OCI-LY3 (cell line): ENCODE data around the gene SYT2.
"Not testable (repeated sequence)": the region's sequence is repeated elsewhere in the genome, so short reads cannot be mapped to it uniquely, and the experiment has no call there.

ENCODE experiments used
- H2AFZ ChIP-seq: fragments of 200-600, 300-600 bp; shearing (Covaris generic); 2 replicates; pipeline ENCODE4 v1.6.0; 2014; ENCODE audit warnings: antibody characterized with exemption, low read depth, low read length
- H3K27ac ChIP-seq: fragments of 200-600, 300-600 bp; sonication (generic); 2 replicates; pipeline ENCODE4 v1.5.1; 2014; ENCODE audit warnings: mild to moderate bottlenecking, low read length, moderate library complexity, mixed read lengths
- H3K27me3 ChIP-seq: fragments of 200-600, 300-600 bp; sonication (generic); 2 replicates; pipeline ENCODE4 v1.6.1; 2014; ENCODE audit warnings: low read depth, low read length, mixed read lengths
- H3K36me3 ChIP-seq: fragments of 200-600, 300-600 bp; sonication (generic); replicated peaks from 2 replicates; pipeline ENCODE3; 2014; ENCODE audit warnings: low read depth, low read length, mixed read lengths
- H3K4me1 ChIP-seq: fragments of 300-600, 200-600 bp; sonication (generic); 2 replicates; pipeline ENCODE4 v1.6.1; 2014; ENCODE audit warnings: low read length, mixed read lengths
- H3K4me2 ChIP-seq: fragments of 200-600, 300-600 bp; sonication (generic); 2 replicates; pipeline ENCODE4 v1.6.1; 2014; ENCODE audit warnings: low read length, mixed read lengths
- H3K4me3 ChIP-seq: fragments of 300-600, 200-600 bp; sonication (generic); 2 replicates; pipeline ENCODE4 v1.5.1; 2014; ENCODE audit warnings: antibody characterized with exemption, mild to moderate bottlenecking, low read length, moderate library complexity
- H3K79me2 ChIP-seq: fragments of 300-600, 200-600 bp; shearing (Covaris generic); 2 replicates; pipeline ENCODE4 v1.6.1; 2014; ENCODE audit warnings: mild to moderate bottlenecking, low read length, mixed read lengths
- H3K9ac ChIP-seq: fragments of 300-600, 200-600 bp; shearing (Covaris generic); 2 replicates; pipeline ENCODE4 v1.6.0; 2014; ENCODE audit warnings: mild to moderate bottlenecking, low read length, moderate library complexity
- H3K9me3 ChIP-seq: fragments of 200-600, 300-600 bp; shearing (Covaris generic); 2 replicates; pipeline ENCODE4 v1.6.1; 2014; ENCODE audit warnings: low read length, mixed read lengths; ENCODE audit not compliant: insufficient read depth
- H4K20me1 ChIP-seq: fragments of 200-600, 300-600 bp; sonication (generic); 2 replicates; pipeline ENCODE4 v1.6.1; 2016; ENCODE audit warnings: low read length, mixed read lengths; ENCODE audit not compliant: insufficient read depth
- EZH2phosphoT487 ChIP-seq: fragments of 200-600 bp; shearing (Covaris generic); IDR thresholded peaks from 2 replicates; pipeline ENCODE4 v1.6.1; 2018; ENCODE audit warnings: antibody characterized with exemption, mixed run types, low read depth
- TF ChIP-seq, protein P1 (sequence below): fragments of 200-600, 300-600 bp; sonication (generic); IDR thresholded peaks from 2 replicates; pipeline ENCODE4 v1.5.1; 2014; ENCODE audit warnings: antibody characterized with exemption, low read length, low read depth

Gene SYT2

DNA sequence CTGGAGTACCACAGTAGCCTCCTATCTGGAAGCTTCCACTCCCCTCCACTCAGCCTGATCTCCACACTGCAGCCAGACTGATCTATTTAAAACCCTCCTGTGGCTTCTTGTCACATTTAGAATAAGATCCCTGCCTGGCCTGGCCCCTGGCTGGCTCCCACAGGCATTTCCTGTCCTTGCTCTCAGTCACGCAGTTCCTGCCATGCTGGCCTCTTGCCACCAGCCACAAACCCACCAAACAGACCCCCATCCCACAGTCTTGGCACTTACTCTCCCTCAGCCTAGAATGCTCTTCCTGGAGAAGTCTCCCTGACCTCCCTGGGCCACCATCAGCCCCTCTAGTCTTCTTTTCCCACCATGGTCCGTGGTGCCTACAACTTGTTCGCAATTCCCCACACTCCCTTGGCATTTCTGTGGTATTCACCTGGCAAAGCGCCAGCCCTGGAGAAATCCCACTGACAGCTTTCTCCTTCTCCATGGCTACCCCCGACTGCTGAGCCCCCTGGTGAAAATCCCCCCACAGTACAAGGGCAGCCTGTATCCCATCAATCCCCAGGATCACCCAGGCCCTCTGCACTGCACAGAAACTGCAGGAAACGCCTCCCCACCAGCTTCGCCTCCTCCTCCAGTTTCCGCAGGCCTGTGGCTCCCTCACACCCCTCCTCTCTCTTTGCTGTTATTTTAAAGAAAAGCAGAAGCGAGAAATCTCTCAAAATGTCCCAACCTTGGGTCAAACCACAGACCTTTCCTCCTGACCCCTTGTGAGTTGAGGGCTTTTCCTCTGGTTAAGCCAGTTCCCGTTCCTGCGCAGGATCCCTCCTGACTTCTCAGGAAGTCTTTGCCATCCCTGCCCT is 94.5 kb downstream of the SYT2 start:
- H3K4me1 ChIP-seq: peaks cover 28% of the 10 kb centered on the region
- no peak for TF ChIP-seq EZH2phosphoT487
- no peak overlapping the region for H2AFZ ChIP-seq
- H3K9ac ChIP-seq: no peak overlapping the region
- H3K9me3 ChIP-seq: no peaks in the 10 kb centered on the region
- no peak overlapping the region for H3K27ac ChIP-seq
- H3K27me3 ChIP-seq: peaks cover 83% of the 10 kb centered on the region
- peak overlapping the region; percentile 63 for H3K4me2 ChIP-seq
- H3K4me3 ChIP-seq: peak overlapping the region; percentile 16
- H3K36me3 ChIP-seq: no peaks in the 10 kb centered on the region
- no peaks in the 10 kb centered on the region for H3K79me2 ChIP-seq
- peaks cover 60% of the 10 kb centered on the region for H4K20me1 ChIP-seq

DNA sequence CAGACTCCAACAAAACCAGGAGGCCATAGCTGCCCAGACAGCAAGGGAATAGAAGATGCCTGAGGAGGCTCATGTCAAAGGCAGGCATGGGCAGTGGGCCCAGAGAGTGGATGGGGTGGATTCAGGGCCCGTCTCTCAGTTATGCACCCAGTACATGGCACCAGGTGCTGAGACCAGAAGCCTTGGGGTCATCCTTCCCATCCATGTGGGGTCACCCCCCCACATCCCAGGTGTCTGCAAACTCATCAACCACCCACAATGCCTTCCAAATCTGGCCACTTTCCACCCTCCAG is 95.1 kb downstream of the SYT2 start:
- H3K79me2 ChIP-seq: not testable (repeated sequence)
- H4K20me1 ChIP-seq: peaks cover 60% of the 10 kb centered on the region
- peaks cover 77% of the 10 kb centered on the region for H3K27me3 ChIP-seq

DNA sequence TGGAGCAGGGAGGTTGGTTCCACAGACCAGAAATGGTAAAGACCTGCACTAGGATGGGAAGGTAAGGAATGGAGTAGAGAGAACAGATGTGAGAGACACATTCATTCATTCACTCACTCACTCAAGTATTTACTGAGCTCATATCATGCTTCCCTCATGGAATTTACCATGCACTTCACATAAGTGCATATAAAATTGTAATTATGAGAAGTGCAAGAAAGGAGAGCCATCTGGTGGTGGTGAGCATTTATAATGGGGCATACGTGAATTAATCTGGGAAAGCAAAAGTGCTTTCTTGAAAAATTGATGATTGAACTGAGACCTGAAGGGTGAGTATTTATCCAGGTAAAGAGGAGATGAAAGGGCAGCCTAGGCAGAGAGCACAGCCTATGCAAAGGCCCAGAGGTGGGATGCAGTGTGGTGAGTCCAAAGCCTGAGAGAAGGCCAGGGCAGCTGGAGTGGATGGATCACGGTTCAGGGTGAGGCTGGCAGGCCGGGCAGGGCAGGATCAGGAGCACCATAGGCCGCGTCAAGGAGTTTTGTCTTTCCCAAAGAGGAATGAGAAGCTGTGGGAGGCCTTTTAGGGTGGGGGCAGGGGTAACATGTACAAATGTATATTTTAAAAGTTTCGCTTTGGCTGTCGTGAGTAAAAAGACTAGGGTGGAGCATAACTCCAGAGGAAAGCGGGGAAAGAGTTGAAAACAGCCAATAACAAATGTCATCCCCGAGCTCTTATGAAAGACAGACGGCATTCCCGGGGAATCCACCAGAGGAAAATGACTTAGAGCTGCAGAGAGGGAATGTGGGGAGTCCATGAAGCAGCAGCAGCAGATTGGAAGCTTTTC is 95.7 kb downstream of the SYT2 start:
- H3K27ac ChIP-seq, H3K4me2 ChIP-seq, H3K79me2 ChIP-seq, H3K9ac ChIP-seq, H3K9me3 ChIP-seq, H3K36me3 ChIP-seq, H3K4me3 ChIP-seq, H2AFZ ChIP-seq: not testable (repeated sequence)
- TF ChIP-seq, protein P1, sequence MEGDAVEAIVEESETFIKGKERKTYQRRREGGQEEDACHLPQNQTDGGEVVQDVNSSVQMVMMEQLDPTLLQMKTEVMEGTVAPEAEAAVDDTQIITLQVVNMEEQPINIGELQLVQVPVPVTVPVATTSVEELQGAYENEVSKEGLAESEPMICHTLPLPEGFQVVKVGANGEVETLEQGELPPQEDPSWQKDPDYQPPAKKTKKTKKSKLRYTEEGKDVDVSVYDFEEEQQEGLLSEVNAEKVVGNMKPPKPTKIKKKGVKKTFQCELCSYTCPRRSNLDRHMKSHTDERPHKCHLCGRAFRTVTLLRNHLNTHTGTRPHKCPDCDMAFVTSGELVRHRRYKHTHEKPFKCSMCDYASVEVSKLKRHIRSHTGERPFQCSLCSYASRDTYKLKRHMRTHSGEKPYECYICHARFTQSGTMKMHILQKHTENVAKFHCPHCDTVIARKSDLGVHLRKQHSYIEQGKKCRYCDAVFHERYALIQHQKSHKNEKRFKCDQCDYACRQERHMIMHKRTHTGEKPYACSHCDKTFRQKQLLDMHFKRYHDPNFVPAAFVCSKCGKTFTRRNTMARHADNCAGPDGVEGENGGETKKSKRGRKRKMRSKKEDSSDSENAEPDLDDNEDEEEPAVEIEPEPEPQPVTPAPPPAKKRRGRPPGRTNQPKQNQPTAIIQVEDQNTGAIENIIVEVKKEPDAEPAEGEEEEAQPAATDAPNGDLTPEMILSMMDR: peak; percentile 49
- peaks cover 54% of the 10 kb centered on the region for H4K20me1 ChIP-seq
- H3K4me1 ChIP-seq: peaks cover 28% of the 10 kb centered on the region
- peaks cover 71% of the 10 kb centered on the region for H3K27me3 ChIP-seq

More for the DNA sequence above, 95.1 kb downstream of the SYT2 start:
- peaks cover 28% of the 10 kb centered on the region for H3K4me1 ChIP-seq
- H3K9ac ChIP-seq, H3K9me3 ChIP-seq, H3K4me2 ChIP-seq, H3K27ac ChIP-seq, H2AFZ ChIP-seq, H3K36me3 ChIP-seq, H3K4me3 ChIP-seq: not testable (repeated sequence)

DNA sequence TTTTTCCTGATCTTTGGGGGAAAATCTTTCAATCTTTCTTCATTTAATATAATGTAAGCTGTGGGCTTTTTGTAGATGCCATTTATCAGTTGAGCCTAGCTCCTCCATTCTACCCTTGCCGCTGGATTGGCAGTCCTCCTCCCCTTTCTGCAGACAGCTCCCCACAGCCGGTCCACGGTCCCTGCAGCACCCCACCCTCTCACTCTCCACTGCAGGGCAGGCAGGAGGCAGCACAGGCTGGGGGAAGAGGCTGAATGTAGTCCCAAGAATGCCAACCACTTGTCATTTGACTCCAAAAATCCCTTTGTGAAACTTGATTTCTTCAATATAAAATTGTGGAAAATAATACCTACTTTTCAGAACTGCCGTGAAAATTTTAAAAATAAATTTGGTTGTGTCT is 96.7 kb downstream of the SYT2 start:
- H3K4me1 ChIP-seq: peaks cover 25% of the 10 kb centered on the region
- H3K36me3 ChIP-seq: no peaks in the 10 kb centered on the region
- no peaks in the 10 kb centered on the region for H3K9me3 ChIP-seq
- TF ChIP-seq, protein P1: no peak
- no peak for TF ChIP-seq EZH2phosphoT487
- no peak overlapping the region for H3K4me2 ChIP-seq
- H4K20me1 ChIP-seq: peaks cover 45% of the 10 kb centered on the region
- no peak overlapping the region for H3K27ac ChIP-seq
- no peaks in the 10 kb centered on the region for H3K79me2 ChIP-seq
- no peak overlapping the region for H3K9ac ChIP-seq
- no peak overlapping the region for H2AFZ ChIP-seq
- H3K4me3 ChIP-seq: no peak overlapping the region
- H3K27me3 ChIP-seq: peaks cover 61% of the 10 kb centered on the region

DNA sequence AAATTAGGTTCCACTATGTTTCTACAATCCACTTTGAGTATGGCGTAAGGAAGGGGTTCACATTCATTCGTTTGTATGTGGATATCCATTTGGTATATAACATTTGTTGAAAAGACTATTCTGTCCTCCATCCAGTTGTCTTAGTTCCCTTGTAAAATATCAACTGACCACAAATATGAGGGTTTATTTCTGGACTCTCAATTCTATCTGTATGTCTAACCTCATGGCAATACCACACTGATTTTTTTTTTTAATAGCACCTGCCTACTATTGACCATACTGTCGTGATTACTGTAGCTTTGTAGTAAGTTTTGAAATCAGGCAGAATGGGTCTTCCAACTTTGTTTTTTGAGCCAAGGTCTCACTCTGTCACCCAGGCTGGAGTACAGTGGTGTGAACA is 98.2 kb downstream of the SYT2 start:
- H2AFZ ChIP-seq, H3K4me2 ChIP-seq, H3K4me3 ChIP-seq, H3K27ac ChIP-seq, H3K9me3 ChIP-seq, H3K79me2 ChIP-seq, H3K36me3 ChIP-seq, H3K9ac ChIP-seq: not testable (repeated sequence)
- Histone ChIP-seq H3K27me3 (peaks cover 57% of the 10 kb centered on the region), H4K20me1 (peaks cover 30% of the 10 kb centered on the region), H3K4me1 (peaks cover 18% of the 10 kb centered on the region)
